ENCODE measurements around the gene CDH5.
"Not testable (repeated sequence)": the region's sequence is repeated elsewhere in the genome, so short reads cannot be mapped to it uniquely, and the experiment has no call there.

The CDH5 gene

DNA sequence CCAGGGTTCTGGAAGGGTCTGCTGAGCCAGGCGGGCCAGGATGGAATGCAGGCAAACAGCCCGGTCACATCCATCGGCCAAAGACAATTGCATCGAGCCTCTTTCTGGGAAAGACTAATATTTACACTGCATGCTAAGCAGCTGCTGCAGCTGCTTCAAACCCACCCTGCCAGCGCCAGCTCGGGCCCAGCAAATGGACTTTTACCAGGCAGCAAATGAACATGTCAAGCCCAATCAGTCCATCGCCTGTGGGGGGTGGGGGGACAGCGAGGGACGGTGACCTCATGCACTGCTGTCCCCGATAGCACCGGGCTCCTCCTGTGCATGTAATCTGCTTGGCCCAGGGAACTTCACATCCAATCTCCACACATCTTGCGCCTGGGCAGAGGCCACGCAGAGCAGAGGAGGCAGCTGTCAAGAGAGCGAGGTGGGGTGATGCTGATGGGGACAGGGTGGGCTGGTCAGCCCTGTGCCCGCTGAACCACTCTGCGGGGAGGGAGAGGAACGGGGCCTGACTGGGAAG is 39.4 kb upstream of the CDH5 start:
- Histone ChIP-seq H3K36me3 (ENCODE audit: control insufficient read depth in 4 of 4, insufficient read depth in 4 of 4, low read length in 3 of 4) (no peaks in the 10 kb centered on the region), H3K9me3 (ENCODE audit: control extremely low read depth in 1 of 5, control insufficient read depth in 4 of 5, insufficient read depth in 2 of 5, low read depth in 1 of 5, low read length in 4 of 5) (peaks cover 0 to 4% (median 0%) of the 10 kb centered on the region in 5 experiments), H3K4me3 (ENCODE audit: control insufficient read depth in 1 of 7, extremely low read depth in 1 of 7, insufficient read depth in 4 of 7, low read depth in 2 of 7, low read length in 6 of 7) (no peak overlapping the region), H3K27me3 (replicated peaks in 2 of 5; ENCODE audit: control insufficient read depth in 4 of 5, insufficient read depth in 5 of 5, low read length in 4 of 5) (peaks cover 0 to 7% (median 2%) of the 10 kb centered on the region in 5 experiments), H3K27ac (ENCODE audit: insufficient read depth in 1 of 2, low read depth in 1 of 2, low read length in 2 of 2, poor library complexity in 1 of 2, severe bottlenecking in 2 of 2) (no peak overlapping the region), H3K4me1 (ENCODE audit: control extremely low read depth in 1 of 4, control insufficient read depth in 4 of 4, insufficient read depth in 4 of 4, low read length in 3 of 4) (no peaks in the 10 kb centered on the region)
- ChIA-PET POLR2A (no interaction called here), CTCF (interaction anchor here (1.0 to 2.5 kb wide), 3 partner anchors 12 to 17 kb away, joined by 4 to 6 read pairs (median 6); no protein-coding TSS in a partner anchor)
- no peak for DNase-seq
- WGBS (ENCODE audit: insufficient coverage), result 98% methylated on average over 12 of the region's 17 CpGs

DNA sequence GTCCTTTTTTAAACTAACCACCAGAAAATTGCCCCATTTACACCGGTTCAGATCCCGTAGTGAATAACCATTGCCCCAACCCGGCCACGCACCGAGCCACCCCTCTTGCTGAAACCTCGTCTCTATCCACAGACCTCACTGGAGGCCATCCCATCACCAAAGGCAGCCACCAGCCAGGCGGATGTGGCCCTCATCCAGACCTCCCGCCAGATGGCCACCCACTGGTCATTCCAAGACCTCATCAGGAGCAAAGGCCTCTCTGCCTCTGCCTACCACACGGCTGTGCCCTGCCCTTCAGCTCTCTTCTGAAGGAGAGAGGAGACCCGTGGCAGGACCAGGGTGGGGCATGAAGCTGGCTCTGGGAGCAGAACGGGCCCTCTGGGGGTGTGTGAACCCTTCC is 38.2 kb upstream of the CDH5 start:
- CTCF ChIA-PET, result interaction anchor here (0.9 to 1.3 kb wide), 4 partner anchors 14 to 30 kb away, joined by 3 to 6 read pairs (median 5); no protein-coding TSS in a partner anchor
- DNase-seq, result no peak
- H3K36me3 ChIP-seq (ENCODE audit: control insufficient read depth in 4 of 4, insufficient read depth in 4 of 4, low read length in 3 of 4), result no peaks in the 10 kb centered on the region
- peaks cover 0 to 4% (median 0%) of the 10 kb centered on the region in 5 experiments for H3K9me3 ChIP-seq (ENCODE audit: control extremely low read depth in 1 of 5, control insufficient read depth in 4 of 5, insufficient read depth in 2 of 5, low read depth in 1 of 5, low read length in 4 of 5)
- POLR2A ChIA-PET, result interaction anchor here (0.8 kb wide), 1 partner anchor 201 kb away, joined by 3 read pairs; no protein-coding TSS in a partner anchor
- no peak overlapping the region for H3K27ac ChIP-seq (ENCODE audit: insufficient read depth in 1 of 2, low read depth in 1 of 2, low read length in 2 of 2, poor library complexity in 1 of 2, severe bottlenecking in 2 of 2)
- 94% methylated on average over 8 of the region's 11 CpGs for WGBS (ENCODE audit: insufficient coverage)
- no peak overlapping the region for H3K4me3 ChIP-seq (ENCODE audit: control insufficient read depth in 1 of 7, extremely low read depth in 1 of 7, insufficient read depth in 4 of 7, low read depth in 2 of 7, low read length in 6 of 7)
- peaks cover 0 to 2% (median 0%) of the 10 kb centered on the region in 5 experiments for H3K27me3 ChIP-seq (replicated peaks in 2 of 5; ENCODE audit: control insufficient read depth in 4 of 5, insufficient read depth in 5 of 5, low read length in 4 of 5)
- no peaks in the 10 kb centered on the region for H3K4me1 ChIP-seq (ENCODE audit: control extremely low read depth in 1 of 4, control insufficient read depth in 4 of 4, insufficient read depth in 4 of 4, low read length in 3 of 4)

- H3K4me1 ChIP-seq (ENCODE audit: control extremely low read depth in 1 of 4, control insufficient read depth in 4 of 4, insufficient read depth in 4 of 4, low read length in 3 of 4); H3K36me3 ChIP-seq (ENCODE audit: control insufficient read depth in 4 of 4, insufficient read depth in 4 of 4, low read length in 3 of 4); H3K9me3 ChIP-seq (ENCODE audit: control extremely low read depth in 1 of 5, control insufficient read depth in 4 of 5, insufficient read depth in 2 of 5, low read depth in 1 of 5, low read length in 4 of 5); DNase-seq; H3K4me3 ChIP-seq (ENCODE audit: control insufficient read depth in 1 of 7, extremely low read depth in 1 of 7, insufficient read depth in 4 of 7, low read depth in 2 of 7, low read length in 6 of 7); POLR2A ChIA-PET; H3K27ac ChIP-seq (ENCODE audit: insufficient read depth in 1 of 2, low read depth in 1 of 2, low read length in 2 of 2, poor library complexity in 1 of 2, severe bottlenecking in 2 of 2); H3K27me3 ChIP-seq (replicated peaks in 2 of 5; ENCODE audit: control insufficient read depth in 4 of 5, insufficient read depth in 5 of 5, low read length in 4 of 5): not testable (repeated sequence)
- WGBS (ENCODE audit: insufficient coverage), result no CpG with 5 or more reads among the region's 2 CpGs
- CTCF ChIA-PET, result interaction anchor here (2.9 kb wide), 1 partner anchor 11 kb away, joined by 21 read pairs; no protein-coding TSS in a partner anchor
Observed at GRCh38 chr16:66331464-66331863, 35.0 kb upstream of the CDH5 start.

- CTCF ChIA-PET, result interaction anchor here (0.7 to 2.9 kb wide), 2 partner anchors 10 to 25 kb away, joined by 3 to 21 read pairs; no protein-coding TSS in a partner anchor
Observed at GRCh38 chr16:66332634-66333610, 33.6 kb upstream of the CDH5 start.

GRCh38 chr16:66334853-66335574 is 31.5 kb upstream of the CDH5 start:
- ChIA-PET POLR2A (no interaction called here), CTCF (interaction anchor here (1.2 to 2.3 kb wide), 4 partner anchors 10 to 20 kb away, joined by 3 to 7 read pairs (median 6); no protein-coding TSS in a partner anchor)
- H3K27ac ChIP-seq (ENCODE audit: insufficient read depth in 1 of 2, low read depth in 1 of 2, low read length in 2 of 2, poor library complexity in 1 of 2, severe bottlenecking in 2 of 2), result no peak overlapping the region
- DNase-seq, result no peak
- no peaks in the 10 kb centered on the region for H3K36me3 ChIP-seq (ENCODE audit: control insufficient read depth in 4 of 4, insufficient read depth in 4 of 4, low read length in 3 of 4)
- H3K4me3 ChIP-seq (ENCODE audit: control insufficient read depth in 1 of 7, extremely low read depth in 1 of 7, insufficient read depth in 4 of 7, low read depth in 2 of 7, low read length in 6 of 7), result no peak overlapping the region
- peaks cover 0 to 4% (median 2%) of the 10 kb centered on the region in 5 experiments for H3K27me3 ChIP-seq (replicated peaks in 2 of 5; ENCODE audit: control insufficient read depth in 4 of 5, insufficient read depth in 5 of 5, low read length in 4 of 5)
- 100% methylated on average over 3 of the region's 4 CpGs for WGBS (ENCODE audit: insufficient coverage)
- no peaks in the 10 kb centered on the region for H3K4me1 ChIP-seq (ENCODE audit: control extremely low read depth in 1 of 4, control insufficient read depth in 4 of 4, insufficient read depth in 4 of 4, low read length in 3 of 4)
- H3K9me3 ChIP-seq (ENCODE audit: control extremely low read depth in 1 of 5, control insufficient read depth in 4 of 5, insufficient read depth in 2 of 5, low read depth in 1 of 5, low read length in 4 of 5), result peaks cover 0 to 10% (median 2%) of the 10 kb centered on the region in 5 experiments

More at GRCh38 chr16:66332634-66333610, 33.6 kb upstream of the CDH5 start:
- Histone ChIP-seq H3K27me3 (replicated peaks in 2 of 5; ENCODE audit: control insufficient read depth in 4 of 5, insufficient read depth in 5 of 5, low read length in 4 of 5) (peaks cover 0 to 4% (median 2%) of the 10 kb centered on the region in 5 experiments), H3K4me3 (ENCODE audit: control insufficient read depth in 1 of 7, extremely low read depth in 1 of 7, insufficient read depth in 4 of 7, low read depth in 2 of 7, low read length in 6 of 7) (no peak overlapping the region), H3K9me3 (ENCODE audit: control extremely low read depth in 1 of 5, control insufficient read depth in 4 of 5, insufficient read depth in 2 of 5, low read depth in 1 of 5, low read length in 4 of 5) (peaks cover 0 to 10% (median 2%) of the 10 kb centered on the region in 5 experiments), H3K27ac (ENCODE audit: insufficient read depth in 1 of 2, low read depth in 1 of 2, low read length in 2 of 2, poor library complexity in 1 of 2, severe bottlenecking in 2 of 2) (no peak overlapping the region), H3K4me1 (ENCODE audit: control extremely low read depth in 1 of 4, control insufficient read depth in 4 of 4, insufficient read depth in 4 of 4, low read length in 3 of 4) (no peaks in the 10 kb centered on the region), H3K36me3 (ENCODE audit: control insufficient read depth in 4 of 4, insufficient read depth in 4 of 4, low read length in 3 of 4) (no peaks in the 10 kb centered on the region)
- POLR2A ChIA-PET, result no interaction called here
- no peak for DNase-seq
- WGBS (ENCODE audit: insufficient coverage), result 97% methylated on average over 14 of the region's 15 CpGs

- no peak overlapping the region for H3K4me3 ChIP-seq (ENCODE audit: control insufficient read depth in 1 of 7, extremely low read depth in 1 of 7, insufficient read depth in 4 of 7, low read depth in 2 of 7, low read length in 6 of 7)
- no peaks in the 10 kb centered on the region for H3K4me1 ChIP-seq (ENCODE audit: control extremely low read depth in 1 of 4, control insufficient read depth in 4 of 4, insufficient read depth in 4 of 4, low read length in 3 of 4)
- DNase-seq, result no peak
- peaks cover 0 to 4% (median 2%) of the 10 kb centered on the region in 5 experiments for H3K27me3 ChIP-seq (replicated peaks in 2 of 5; ENCODE audit: control insufficient read depth in 4 of 5, insufficient read depth in 5 of 5, low read length in 4 of 5)
- H3K9me3 ChIP-seq (ENCODE audit: control extremely low read depth in 1 of 5, control insufficient read depth in 4 of 5, insufficient read depth in 2 of 5, low read depth in 1 of 5, low read length in 4 of 5), result peaks cover 0 to 10% (median 2%) of the 10 kb centered on the region in 5 experiments
- 96% methylated on average over 6 of the region's 8 CpGs for WGBS (ENCODE audit: insufficient coverage)
- no peak overlapping the region for H3K27ac ChIP-seq (ENCODE audit: insufficient read depth in 1 of 2, low read depth in 1 of 2, low read length in 2 of 2, poor library complexity in 1 of 2, severe bottlenecking in 2 of 2)
- ChIA-PET CTCF (interaction anchor here (1.2 to 2.3 kb wide), 7 partner anchors 9 to 61 kb away, joined by 3 to 7 read pairs (median 4); no protein-coding TSS in a partner anchor), POLR2A (no interaction called here)
- no peaks in the 10 kb centered on the region for H3K36me3 ChIP-seq (ENCODE audit: control insufficient read depth in 4 of 4, insufficient read depth in 4 of 4, low read length in 3 of 4)
Observed at GRCh38 chr16:66335704-66336329, 30.7 kb upstream of the CDH5 start.
